Gastroesophageal sphincter (tissue), 3 donors: ENCODE measurements around the gene RTCA.

Experiments used
- CTCF ChIP-seq, 4 experiments: fragments of 200-600 bp in 2 of 4; fragments of 450-650 bp in 2 of 4; sonication (generic) in 1 of 4; IDR thresholded peaks; one replicate each; pipeline ENCODE4 v1.5.1; 2017 to 2019; ENCODE audit warnings: antibody characterized with exemption in 4 of 4, mild to moderate bottlenecking in 2 of 4, moderate library complexity in 2 of 4
- EP300 ChIP-seq: sonication (generic); formaldehyde crosslinking; IDR thresholded peaks from one replicate; pipeline ENCODE4 v1.6.1; 2017; ENCODE audit warnings: antibody characterized with exemption, mild to moderate bottlenecking
- POLR2A ChIP-seq, 2 donors: fragments of 450-650 bp; IDR thresholded peaks; one replicate each; pipeline ENCODE4 v1.6.1; 2017; ENCODE audit warnings: antibody characterized with exemption in 2 of 2, mild to moderate bottlenecking in 2 of 2, moderate library complexity in 1 of 2
- POLR2AphosphoS5 ChIP-seq: sonication (generic); formaldehyde crosslinking; IDR thresholded peaks from one replicate; pipeline ENCODE4 v1.6.1; 2017; ENCODE audit warnings: antibody characterized with exemption

GRCh38 chr1:100261686-100262085 is 4.3 kb upstream of the RTCA start:
- TF ChIP-seq CTCF (IDR thresholded peaks at IDR 0.05) (no peak), POLR2AphosphoS5 (no peak), EP300 (no peak), POLR2A (IDR thresholded peaks at IDR 0.05) (no peak)
